Liver (tissue), 3 donors: Measurements from ENCODE around the gene PPP2R2D.
A peak's percentile ranks its signal among the peaks of the same experiment; 100 is the strongest.

ENCODE experiments used
- ATF3 ChIP-seq: IDR thresholded peaks from 2 replicates; pipeline ENCODE4 v1.6.1; 2016; ENCODE audit warnings: antibody characterized with exemption
- GABPA ChIP-seq, 2 donors: IDR thresholded peaks in 1 of 2; conservative IDR thresholded peaks in 1 of 2; 2 replicates each; pipeline ENCODE4 v1.6.1; 2016; ENCODE audit warnings: antibody characterized with exemption in 2 of 2, mild to moderate bottlenecking in 1 of 2, moderate library complexity in 1 of 2
- MAX ChIP-seq: IDR thresholded peaks from 2 replicates; pipeline ENCODE4 v1.6.1; 2016; ENCODE audit warnings: antibody characterized with exemption
- RAD21 ChIP-seq, 2 donors: IDR thresholded peaks; 2 replicates each; pipeline ENCODE4 v1.6.1; 2016; ENCODE audit warnings: antibody characterized with exemption in 2 of 2, mild to moderate bottlenecking in 2 of 2
- RXRA ChIP-seq, 2 donors: IDR thresholded peaks; 2 replicates each; pipeline ENCODE4 v1.6.1; 2017 to 2018; ENCODE audit warnings: antibody characterized with exemption in 2 of 2, mild to moderate bottlenecking in 1 of 2
- SP1 ChIP-seq: IDR thresholded peaks from 2 replicates; pipeline ENCODE4 v1.6.1; 2018; ENCODE audit warnings: antibody characterized with exemption, mild to moderate bottlenecking
- TAF1 ChIP-seq: conservative IDR thresholded peaks from 2 replicates; pipeline ENCODE4 v1.6.1; 2016; ENCODE audit warnings: antibody characterized with exemption, mild to moderate bottlenecking
- TF ChIP-seq, protein P1 (sequence below): fragments of 150-350 bp; IDR thresholded peaks from 2 replicates; pipeline ENCODE4 v1.5.1; 2017; ENCODE audit warnings: improper control_type of control experiment, low read depth, low read length; ENCODE audit not compliant: missing input control
- donor health status: healthy.
- donor health status: healthy.

GRCh38 chr10:131977323-131978096, 76.7 kb downstream of the PPP2R2D start:
- TF ChIP-seq, protein P1, sequence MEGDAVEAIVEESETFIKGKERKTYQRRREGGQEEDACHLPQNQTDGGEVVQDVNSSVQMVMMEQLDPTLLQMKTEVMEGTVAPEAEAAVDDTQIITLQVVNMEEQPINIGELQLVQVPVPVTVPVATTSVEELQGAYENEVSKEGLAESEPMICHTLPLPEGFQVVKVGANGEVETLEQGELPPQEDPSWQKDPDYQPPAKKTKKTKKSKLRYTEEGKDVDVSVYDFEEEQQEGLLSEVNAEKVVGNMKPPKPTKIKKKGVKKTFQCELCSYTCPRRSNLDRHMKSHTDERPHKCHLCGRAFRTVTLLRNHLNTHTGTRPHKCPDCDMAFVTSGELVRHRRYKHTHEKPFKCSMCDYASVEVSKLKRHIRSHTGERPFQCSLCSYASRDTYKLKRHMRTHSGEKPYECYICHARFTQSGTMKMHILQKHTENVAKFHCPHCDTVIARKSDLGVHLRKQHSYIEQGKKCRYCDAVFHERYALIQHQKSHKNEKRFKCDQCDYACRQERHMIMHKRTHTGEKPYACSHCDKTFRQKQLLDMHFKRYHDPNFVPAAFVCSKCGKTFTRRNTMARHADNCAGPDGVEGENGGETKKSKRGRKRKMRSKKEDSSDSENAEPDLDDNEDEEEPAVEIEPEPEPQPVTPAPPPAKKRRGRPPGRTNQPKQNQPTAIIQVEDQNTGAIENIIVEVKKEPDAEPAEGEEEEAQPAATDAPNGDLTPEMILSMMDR, result no peak
- TF ChIP-seq ATF3 (no peak), RAD21 (IDR thresholded peaks at IDR 0.05) (peak in 1 of 2 donors; percentile 35), SP1 (peak; percentile 49), RXRA (IDR thresholded peaks at IDR 0.05) (peak; percentile 19 to 50), MAX (peak; percentile 10), TAF1 (no peak), GABPA (IDR thresholded peaks at IDR 0.05 in 1 of 2, conservative IDR thresholded peaks at IDR 0.05 in 1 of 2) (no peak)
